ENCODE results near the gene C3orf18. TPM values are rescaled to one million over a fixed set of nuclear protein-coding genes. Genes with fewer than 3 reads are reported as not detected.

The C3orf18 gene
- total and polyA plus RNA-seq, 11 donors: 25.4 to 56.8 (median 35.8) TPM

DNA sequence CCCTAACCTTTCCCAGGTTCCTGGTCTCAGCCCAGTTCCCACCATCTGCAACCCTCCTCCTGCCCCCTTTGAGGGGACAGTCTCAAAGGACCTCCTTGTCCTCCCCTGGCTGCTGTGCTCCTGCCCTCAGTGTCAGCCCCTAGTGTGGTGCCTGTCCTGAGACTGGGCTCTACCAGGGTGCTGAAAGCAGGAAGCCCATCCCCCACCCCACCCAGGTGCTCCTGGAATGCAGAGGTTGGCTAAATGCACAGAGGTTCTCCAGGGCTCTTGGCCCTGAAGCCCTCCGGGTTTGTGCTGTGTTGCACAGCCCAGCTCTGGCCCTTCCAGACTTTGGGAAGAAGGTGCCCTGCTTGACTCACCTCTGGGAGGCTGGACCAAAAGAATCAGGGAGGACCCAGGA is 21.8 kb downstream of the C3orf18 start:
- no peak for ATAC-seq
- intact Hi-C loops (cut with DNase I): loop anchor here in 1 of 10 donors (10.0 kb wide), 1 partner anchor 351 kb away; the partner anchor contains the start of gene GNAT1

DNA sequence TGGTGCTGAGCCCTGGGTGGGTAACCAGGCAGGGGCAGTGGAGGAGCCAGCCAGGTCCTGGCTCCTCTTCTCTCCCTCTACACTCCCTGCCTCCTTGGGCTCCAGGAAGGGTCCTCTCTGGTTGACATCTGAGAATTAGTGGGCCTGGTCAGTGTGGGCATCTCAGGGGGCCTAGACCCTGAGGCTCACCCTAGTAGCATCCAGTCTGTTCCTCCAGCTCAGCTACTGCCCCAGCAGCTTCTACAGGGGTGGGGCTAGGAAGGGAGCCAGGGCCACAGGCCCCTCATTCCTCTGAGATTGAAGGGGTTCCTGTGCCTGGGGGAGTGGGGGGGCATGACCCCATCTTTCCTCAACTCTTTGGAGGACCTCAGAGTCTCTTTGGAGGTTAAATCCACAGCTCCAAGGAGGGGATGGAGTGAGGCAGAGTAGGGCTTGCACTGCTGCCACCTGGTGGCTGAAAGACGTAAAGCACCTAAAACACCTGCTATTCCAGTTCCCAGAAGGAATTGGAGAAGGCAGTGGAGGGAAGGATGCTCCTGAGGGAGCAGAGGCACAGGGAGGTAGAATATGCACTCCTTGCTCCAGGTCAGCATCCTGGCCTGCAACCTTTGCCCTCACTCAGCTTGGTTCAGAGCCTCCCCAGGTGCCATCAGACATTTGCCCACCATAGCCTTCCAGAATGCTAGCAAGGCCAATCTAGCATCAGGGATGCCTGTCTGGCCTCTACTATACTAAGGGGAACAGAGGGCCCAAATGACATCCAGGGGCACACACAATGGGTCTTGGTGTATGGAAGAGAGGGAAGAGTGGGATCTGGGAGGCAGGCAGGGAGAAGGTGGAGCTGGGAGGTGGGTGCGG is 25.1 kb downstream of the C3orf18 start:
- peak in 4 of 5 donors; percentile 51 to 64 (median 56) for DNase-seq
- no peak overlapping the region for H3K4me3 ChIP-seq
- 48 to 50% (median 50%) methylated on average over 2 of the region's 2 CpGs for WGBS, 4 donors
- no peaks in the 10 kb centered on the region for H3K9me3 ChIP-seq
- H3K4me1 ChIP-seq: no peaks in the 10 kb centered on the region
- no peak overlapping the region for H3K27ac ChIP-seq
- no peaks in the 10 kb centered on the region for H3K27me3 ChIP-seq
- intact Hi-C loops (cut with DNase I): loop anchor here (1.0 to 10.0 kb wide), 8 partner anchors 104 to 348 kb away; partner anchors contain the start of gene GNAT1 (in 1 of the 10)
- no peak for TF ChIP-seq POLR2A (IDR thresholded peaks at IDR 0.05)
- TF ChIP-seq, protein P1, sequence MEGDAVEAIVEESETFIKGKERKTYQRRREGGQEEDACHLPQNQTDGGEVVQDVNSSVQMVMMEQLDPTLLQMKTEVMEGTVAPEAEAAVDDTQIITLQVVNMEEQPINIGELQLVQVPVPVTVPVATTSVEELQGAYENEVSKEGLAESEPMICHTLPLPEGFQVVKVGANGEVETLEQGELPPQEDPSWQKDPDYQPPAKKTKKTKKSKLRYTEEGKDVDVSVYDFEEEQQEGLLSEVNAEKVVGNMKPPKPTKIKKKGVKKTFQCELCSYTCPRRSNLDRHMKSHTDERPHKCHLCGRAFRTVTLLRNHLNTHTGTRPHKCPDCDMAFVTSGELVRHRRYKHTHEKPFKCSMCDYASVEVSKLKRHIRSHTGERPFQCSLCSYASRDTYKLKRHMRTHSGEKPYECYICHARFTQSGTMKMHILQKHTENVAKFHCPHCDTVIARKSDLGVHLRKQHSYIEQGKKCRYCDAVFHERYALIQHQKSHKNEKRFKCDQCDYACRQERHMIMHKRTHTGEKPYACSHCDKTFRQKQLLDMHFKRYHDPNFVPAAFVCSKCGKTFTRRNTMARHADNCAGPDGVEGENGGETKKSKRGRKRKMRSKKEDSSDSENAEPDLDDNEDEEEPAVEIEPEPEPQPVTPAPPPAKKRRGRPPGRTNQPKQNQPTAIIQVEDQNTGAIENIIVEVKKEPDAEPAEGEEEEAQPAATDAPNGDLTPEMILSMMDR (IDR thresholded peaks at IDR 0.05): peak; percentile 80 to 97 (median 90)
- ATAC-seq: peak; percentile 54 to 82 (median 68)
- no peaks in the 10 kb centered on the region for H3K36me3 ChIP-seq

More for the DNA sequence above, 21.8 kb downstream of the C3orf18 start:
- Histone ChIP-seq H3K9me3 (no peaks in the 10 kb centered on the region), H3K36me3 (no peaks in the 10 kb centered on the region), H3K27ac (no peak overlapping the region), H3K4me1 (no peaks in the 10 kb centered on the region), H3K4me3 (no peak overlapping the region), H3K27me3 (no peaks in the 10 kb centered on the region)
- 63 to 78% (median 73%) methylated on average over 1 of the region's 1 CpG for WGBS, 4 donors
- TF ChIP-seq, protein P1 (IDR thresholded peaks at IDR 0.05): no peak
- TF ChIP-seq POLR2A (IDR thresholded peaks at IDR 0.05): no peak
- no peak for DNase-seq

DNA sequence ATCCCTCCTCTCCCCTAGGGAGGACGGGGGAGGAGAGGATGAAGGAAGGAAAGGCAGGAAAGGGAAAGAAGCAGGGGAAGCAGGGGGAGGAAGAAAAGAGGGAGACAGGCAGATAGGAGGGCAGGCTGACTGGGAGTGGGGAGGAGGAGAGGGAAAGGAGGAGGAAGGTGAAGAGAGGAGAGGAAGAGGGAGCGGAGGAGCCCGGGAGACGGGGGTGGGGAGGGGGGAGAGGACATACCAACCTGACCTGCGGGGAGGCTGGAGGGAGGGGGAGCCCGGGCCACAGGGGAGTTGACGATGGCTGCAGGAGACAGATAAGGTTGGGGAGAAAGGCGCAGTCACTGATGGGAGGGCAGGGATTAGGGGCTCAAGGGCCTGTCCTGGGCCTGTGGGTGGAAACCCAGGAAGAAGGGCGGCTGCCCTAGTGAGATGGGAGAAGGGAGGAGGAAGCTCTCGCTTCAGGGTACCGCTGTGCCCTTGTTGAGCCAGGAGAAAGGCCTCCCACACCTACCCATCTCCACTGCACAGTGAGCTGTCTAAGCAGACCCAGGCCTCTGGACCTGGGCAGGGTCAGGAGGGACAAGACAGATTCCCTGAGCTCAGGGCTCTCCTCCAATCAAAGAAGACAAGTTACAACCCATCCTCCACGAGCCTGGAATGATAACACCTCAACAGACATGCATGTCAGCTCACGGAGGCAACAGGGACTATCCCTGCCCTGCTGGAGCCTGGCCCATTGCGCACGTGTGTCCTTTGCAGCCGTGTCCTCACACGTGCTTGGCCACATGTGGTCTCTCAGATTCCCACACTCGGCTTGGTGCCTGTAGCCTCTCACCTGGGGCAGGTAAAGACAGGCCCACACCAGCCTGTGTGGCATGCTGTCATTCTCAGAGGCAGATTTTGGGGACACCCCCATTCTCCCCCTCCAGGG is 27.9 kb downstream of the C3orf18 start:
- peak in 1 of 4 donors; percentile 11 for ATAC-seq

More for the DNA sequence above, 27.9 kb downstream of the C3orf18 start:
- TF ChIP-seq, protein P1 (IDR thresholded peaks at IDR 0.05): no peak
- no peak for TF ChIP-seq POLR2A (IDR thresholded peaks at IDR 0.05)
- no peaks in the 10 kb centered on the region for H3K36me3 ChIP-seq
- 59 to 64% (median 61%) methylated on average over 17 to 18 of the region's 18 CpGs for WGBS, 4 donors
- H3K9me3 ChIP-seq: no peaks in the 10 kb centered on the region
- no peaks in the 10 kb centered on the region for H3K4me1 ChIP-seq
- H3K4me3 ChIP-seq: no peak overlapping the region
- no peak for DNase-seq
- no peaks in the 10 kb centered on the region for H3K27me3 ChIP-seq
- H3K27ac ChIP-seq: no peak overlapping the region
- intact Hi-C loops (cut with DNase I): loop anchor here in 3 of 10 donors (5.0 to 10.0 kb wide), 2 partner anchors 172 to 345 kb away; partner anchors contain the start of gene GNAT1 (in 1 of the 3)

Data from heart left ventricle (tissue), 16 donors.